Myometrial cell (primary cell): ENCODE measurements around the gene REM2. TPM values are rescaled to one million over a fixed set of nuclear protein-coding genes. Genes with fewer than 3 reads are reported as not detected.

Experiments
- total RNA-seq: library from RNA; depleted of rRNA; stranded (reverse); fragments of >200 nt; gene quantifications from 2 replicates; pipeline ENCODE4 v1.2.3, GENCODE V29; 2015

The REM2 gene
- total RNA-seq = 0.58 TPM in 1 of 2 replicates, not detected in the other

GRCh38 chr14:22883173-22883976 lies at the start of gene REM2:
Gene REM2 (plus strand): TSS chr14:22883222. CDS start chr14:22883288, 66 bp downstream.

GRCh38 chr14:22836301-22837113 lies 46.5 kb upstream of the REM2 start, which contains the start of gene MMP14:
Gene MMP14 (plus strand): TSS chr14:22836585. CDS start chr14:22836818, 233 bp downstream.

GRCh38 chr14:22871224-22872032 lies 11.6 kb upstream of the REM2 start, which contains the start of gene LRP10:
Gene LRP10 (plus strand): TSS chr14:22871740. CDS start chr14:22872304, 564 bp downstream.

GRCh38 chr14:22918804-22919600 lies 36.0 kb downstream of the REM2 start, which contains the start of gene RBM23:
Gene RBM23 (minus strand): TSS chr14:22919149.

GRCh38 chr14:22929104-22929960 lies 46.3 kb downstream of the REM2 start, which contains the start of gene PRMT5:
Gene PRMT5 (minus strand): TSS chr14:22929376. CDS start chr14:22929361, 15 bp downstream.

Other genes starting within 250 kb of the REM2 start
- gene OR6J1, start 238.9 kb upstream of the REM2 start, total RNA-seq = not detected in 2 replicates
- 111 and 165 TPM in 2 replicates for gene OXA1L, start 116.5 kb upstream of the REM2 start, total RNA-seq
- gene SLC7A7, start 67.8 kb upstream of the REM2 start, total RNA-seq = 1.6 and 2.6 TPM in 2 replicates
- 102 and 274 TPM in 2 replicates for gene MRPL52, start 53.3 kb upstream of the REM2 start, total RNA-seq
- 435 and 437 TPM in 2 replicates for gene MMP14, start 46.6 kb upstream of the REM2 start, total RNA-seq
- 98.4 and 113 TPM in 2 replicates for gene LRP10, start 11.5 kb upstream of the REM2 start, total RNA-seq
- gene RBM23, start 35.9 kb downstream of the REM2 start, total RNA-seq = 44.4 and 75.1 TPM in 2 replicates
- gene PRMT5, start 46.2 kb downstream of the REM2 start, total RNA-seq = 86.1 and 97.2 TPM in 2 replicates
- gene HAUS4, start 73.9 kb downstream of the REM2 start, total RNA-seq = 61.4 and 69.8 TPM in 2 replicates
- 21.6 and 30.0 TPM in 2 replicates for gene AJUBA, start 99.3 kb downstream of the REM2 start, total RNA-seq
- 11.2 and 15.8 TPM in 2 replicates for gene C14orf93, start 126.9 kb downstream of the REM2 start, total RNA-seq
- gene PSMB5, start 151.7 kb downstream of the REM2 start, total RNA-seq = 351 and 468 TPM in 2 replicates
- not detected in 2 replicates for gene PSMB11, start 159.0 kb downstream of the REM2 start, total RNA-seq
- 5.0 and 7.2 TPM in 2 replicates for gene CDH24, start 174.3 kb downstream of the REM2 start, total RNA-seq
- gene ACIN1, start 211.9 kb downstream of the REM2 start, total RNA-seq = 67.0 and 77.6 TPM in 2 replicates
- 66.1 and 75.5 TPM in 2 replicates for gene C14orf119, start 212.3 kb downstream of the REM2 start, total RNA-seq
- gene CIROP, start 221.8 kb downstream of the REM2 start, total RNA-seq = 0.58 TPM in 1 of 2 replicates, not detected in the other
- gene CEBPE, start 236.0 kb downstream of the REM2 start, total RNA-seq = not detected in 2 replicates